Inflammatory macrophage treated with lipopolysaccharide for 1 hour (primary cell): ENCODE measurements around the gene STK32C.

Source experiments
- DNase-seq, 2 donors: peaks; one replicate each; pipeline ENCODE4 v3.0.0-alpha.2; 2020 to 2022

STK32C gene

DNA sequence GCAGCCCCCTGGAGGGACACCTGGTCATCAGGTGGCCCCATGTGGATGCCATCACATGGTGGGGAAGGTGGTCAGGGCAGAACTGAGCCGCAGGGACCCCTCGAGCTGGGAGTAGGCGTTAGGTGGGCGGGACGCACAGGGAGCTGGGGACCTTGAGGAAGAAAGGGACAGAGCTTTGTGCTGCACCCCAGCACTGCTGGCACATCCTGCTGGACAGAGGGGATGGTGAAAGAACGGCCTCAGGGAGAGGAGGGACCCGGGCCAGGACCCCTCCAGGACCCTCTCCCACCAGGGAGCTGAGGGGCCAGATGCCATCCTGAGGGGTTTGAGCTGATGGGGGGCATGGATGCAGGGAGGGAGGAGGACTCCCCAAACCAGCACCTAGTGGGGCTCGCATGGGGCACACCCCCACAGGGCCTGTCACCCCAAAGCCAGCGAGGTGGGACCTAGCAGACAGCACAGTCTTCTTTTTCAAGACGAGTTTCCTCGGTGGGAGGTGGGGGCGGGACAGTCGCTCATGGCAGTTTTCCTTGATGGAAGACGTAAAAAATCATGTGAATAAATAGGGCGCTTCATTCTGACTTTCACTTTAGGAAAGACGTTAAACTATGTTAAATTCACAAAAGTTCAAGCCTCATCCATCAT lies 43.3 kb downstream of the STK32C start:
- no peak for DNase-seq

DNA sequence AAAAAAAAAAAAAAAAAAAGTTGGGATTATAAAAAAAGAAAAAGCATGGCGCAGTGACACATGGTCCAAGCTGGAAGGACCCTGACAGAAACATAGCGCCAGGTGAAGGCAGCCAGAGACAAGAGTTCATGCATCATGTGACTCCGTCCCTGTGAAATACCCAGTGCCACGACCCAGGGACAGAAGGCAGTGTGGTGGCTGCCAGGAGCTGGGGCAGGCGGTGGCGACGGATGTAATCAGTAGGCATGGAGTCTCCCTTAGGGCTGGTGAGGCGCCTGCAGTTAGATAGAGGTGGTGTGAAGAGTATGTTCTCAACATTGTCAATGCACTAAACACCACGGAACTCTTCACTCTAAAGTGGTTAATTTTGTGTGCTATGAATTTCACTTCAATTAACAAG lies 43.9 kb downstream of the STK32C start:
- no peak for DNase-seq

DNA sequence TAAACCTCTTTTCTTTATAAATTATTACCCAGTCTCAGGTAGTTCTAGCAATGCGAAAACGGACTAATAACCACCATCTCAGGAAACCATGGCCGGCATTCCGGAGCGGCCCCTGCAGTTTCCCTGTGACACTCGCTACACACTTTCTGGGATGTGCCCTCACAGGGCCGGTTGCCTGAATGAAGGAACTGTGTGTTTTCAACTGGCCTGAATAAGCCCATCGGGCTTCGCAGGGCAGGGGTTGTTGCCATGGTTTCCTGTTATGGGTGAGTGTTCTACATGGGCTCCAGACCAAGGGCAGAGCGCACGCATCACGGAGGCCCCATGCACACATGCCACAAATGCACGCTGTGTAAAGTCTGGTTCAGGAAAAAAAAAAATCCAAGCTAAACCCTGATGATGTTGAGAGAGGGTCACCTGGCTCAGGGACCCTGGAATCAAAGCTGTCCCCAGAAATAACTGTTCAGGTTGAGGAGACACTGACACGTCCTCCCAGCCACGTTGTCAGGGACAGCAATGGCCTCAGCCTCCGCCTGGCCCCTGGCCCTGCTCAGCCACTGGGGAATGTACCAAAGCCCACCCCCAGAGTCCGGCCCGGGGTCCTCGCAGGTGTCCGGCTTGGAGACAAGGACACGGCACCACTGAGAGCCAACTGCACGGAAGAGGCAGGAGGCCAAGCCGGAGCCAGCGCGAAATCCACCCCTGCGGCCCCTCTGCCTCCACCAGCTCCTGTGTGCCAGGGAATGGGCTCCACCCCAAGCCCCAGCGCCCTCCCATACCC lies 47.9 kb downstream of the STK32C start:
- DNase-seq = no peak

DNA sequence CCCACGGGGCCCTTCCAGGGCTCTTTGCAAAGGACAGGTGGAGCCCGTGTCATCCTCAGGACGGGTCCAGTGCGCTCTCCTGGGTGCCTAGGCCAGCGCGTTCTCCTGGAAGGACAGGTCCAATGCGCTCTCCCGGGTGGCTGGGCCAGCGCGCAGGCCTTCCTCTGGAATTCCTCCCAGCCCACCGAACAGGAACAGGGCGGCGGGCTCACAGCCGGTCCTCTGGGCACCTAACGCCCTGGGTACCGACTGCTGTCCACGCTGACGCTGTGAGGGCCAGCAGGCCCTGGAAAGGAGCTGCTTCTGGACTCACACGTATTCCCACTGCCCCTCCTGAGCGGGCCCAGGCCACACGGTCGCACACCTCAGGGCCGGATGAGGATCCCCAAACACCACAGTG lies 49.3 kb downstream of the STK32C start:
- no peak for DNase-seq

DNA sequence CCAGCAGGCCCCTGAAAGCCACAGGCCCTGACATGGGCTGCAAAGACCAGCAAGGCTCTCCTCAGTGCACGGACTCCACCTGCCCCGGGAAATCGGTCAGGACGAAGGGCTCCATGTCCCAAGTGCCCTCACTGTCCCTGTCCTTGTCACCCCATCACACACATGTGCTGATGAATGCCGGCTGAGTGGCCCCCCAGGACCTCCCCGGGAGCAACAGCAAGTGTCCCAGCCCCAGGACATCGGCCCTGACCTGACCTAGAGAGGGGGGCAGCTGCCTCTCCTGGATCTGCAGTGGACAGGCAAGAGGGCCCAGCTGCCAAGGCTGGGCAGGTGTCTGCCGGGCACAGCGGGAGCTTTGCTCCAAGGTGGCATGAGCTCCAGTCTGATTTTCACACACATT lies 49.8 kb downstream of the STK32C start:
- DNase-seq = no peak

DNA sequence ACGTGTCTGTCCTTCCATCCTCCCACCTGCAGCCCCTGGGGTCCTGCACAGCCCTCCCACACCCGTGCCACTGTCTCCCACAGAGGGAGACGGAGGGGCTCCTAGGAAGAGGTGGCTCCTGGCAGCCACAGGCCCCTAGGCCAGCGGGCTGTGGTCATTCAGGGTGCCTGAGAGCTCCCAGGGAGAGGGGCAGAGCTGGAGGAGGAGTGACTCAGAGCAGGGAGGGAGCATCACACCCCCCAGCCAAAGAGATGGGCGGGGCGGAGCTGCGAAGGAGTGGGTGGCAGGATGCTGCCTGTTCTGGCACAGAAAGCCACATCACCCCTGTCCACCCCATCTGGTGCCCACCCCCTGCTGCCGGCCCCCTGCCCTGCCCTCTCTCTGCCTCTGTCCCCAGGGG lies 50.5 kb downstream of the STK32C start:
- peak in 1 of 2 donors; percentile 54 for DNase-seq

DNA sequence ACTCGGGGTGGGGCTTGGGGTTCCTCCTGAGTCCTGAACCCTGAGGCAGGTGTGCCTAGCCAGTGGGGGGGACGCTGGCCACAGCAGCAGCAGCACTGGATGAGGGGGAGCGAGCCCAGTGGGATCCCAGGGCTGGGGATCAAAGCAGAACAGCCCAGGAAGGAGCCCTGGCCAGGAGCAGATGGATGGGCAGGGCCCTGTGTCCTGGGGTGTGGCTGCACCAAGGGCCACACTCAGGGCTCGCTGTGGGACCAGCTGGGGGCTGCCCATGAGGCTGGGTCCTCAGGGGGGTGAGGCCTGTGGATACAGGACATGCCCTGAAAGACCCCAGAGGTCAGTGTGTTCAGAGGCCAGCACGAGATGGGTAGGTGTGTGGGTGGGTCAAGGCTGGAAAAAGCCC lies 50.9 kb downstream of the STK32C start:
- no peak for DNase-seq

DNA sequence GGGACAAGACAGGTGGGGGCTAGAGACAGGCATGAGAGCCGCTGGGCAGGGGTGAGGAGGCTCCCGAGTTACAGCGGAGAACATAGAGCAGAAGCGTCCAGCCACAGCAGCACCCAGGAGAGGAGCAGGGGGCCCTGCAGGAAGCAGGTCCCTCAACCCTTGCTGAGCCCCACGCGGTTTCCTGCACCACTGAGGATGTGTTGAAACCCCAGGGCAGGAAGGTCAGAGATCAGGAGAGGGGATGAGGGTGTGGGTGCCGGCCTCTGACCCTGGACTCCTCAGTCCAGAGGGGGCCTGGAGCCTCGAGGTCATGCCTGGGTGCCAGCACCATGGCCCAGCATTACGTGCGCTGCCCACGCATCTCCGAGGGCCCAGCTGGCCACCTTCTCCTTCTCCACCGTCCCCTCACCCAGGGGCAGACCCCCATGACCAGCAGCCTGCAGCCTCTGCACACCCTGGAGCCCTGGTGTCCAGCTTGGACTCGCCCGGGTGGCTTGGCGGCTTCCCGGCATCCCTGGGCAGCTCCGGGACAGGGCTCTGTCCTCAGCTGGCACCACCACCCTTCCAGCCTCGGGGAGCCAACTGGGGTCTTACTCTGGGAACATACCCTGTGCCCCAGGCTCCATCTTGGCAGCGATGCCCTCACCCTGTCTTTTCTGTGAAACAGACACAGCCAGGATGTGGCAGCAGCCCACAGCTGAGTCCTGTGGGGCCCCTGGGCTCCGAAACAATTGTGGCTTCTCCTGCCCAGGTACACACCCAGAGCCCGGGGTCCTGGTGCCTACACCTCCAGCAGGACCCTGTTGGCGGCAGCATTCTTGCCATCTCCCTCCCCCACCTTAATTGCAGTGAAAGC lies 52.0 kb downstream of the STK32C start:
- no peak for DNase-seq

DNA sequence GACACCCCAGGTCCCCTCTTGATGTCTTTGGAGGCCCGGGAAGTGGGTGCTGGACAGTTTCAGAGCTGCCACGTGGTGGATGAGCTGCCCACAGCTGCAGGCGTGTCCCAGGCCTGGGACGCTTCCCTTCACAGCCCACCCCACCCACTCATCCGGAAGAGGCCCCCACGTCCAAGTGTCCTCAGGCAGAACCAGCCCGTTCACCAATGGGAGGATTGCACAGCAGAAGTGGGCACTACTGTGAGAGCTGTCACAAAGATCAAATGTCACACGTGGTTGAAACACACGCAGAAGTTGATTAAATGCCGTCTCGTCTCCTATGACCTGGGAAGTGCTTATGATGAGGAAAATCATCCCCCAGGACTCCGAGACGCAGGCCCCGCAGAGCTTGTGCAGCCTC lies 52.9 kb downstream of the STK32C start:
- DNase-seq = no peak

DNA sequence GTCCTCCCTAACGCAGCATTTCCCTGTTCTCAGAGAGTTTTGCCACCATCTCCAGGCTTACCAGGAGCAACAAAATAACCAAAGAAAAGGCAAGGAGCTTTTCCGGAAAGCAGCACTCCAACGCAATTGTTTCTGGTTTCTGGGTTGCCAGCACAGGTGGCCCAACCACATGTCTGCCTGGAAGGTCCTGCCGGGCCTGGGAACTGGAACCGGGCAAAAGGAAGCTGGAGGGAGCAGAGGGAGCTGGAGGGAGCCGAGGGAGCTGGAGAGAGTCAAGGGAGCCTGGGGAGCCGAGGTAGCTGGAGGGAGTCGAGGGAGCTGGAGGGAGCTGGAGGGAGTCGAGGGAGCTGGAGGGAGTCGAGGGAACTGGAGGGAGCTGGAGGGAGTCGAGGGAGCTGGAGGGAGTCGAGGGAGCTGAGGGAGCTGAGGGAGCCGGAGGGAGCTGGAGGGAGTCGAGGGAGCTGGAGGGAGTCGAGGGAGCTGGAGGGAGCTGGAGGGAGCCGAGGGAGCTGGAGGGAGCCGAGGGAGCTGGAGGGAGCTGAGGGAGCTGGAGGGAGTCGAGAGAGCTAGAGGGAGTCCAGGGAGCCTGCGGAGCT lies 54.6 kb downstream of the STK32C start:
- no peak for DNase-seq

DNA sequence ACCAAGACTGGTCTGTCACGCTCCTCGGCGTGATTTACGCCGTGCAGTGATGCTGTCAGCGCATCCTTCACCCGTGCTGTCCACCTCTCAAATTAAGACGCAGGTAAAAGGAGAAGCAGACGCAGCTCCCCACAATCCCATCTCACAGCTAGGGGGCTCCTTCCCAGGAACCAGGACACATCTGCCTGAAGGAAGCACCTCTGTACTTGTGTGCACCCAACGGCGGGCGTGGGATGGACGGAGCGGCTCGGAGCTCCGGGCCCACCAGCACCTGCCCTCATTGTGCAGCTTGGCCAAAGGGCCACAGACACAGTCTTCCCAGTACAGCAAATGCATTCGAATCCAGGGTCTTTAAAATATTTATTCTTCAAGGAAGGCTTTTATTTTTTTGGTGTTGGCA lies 55.3 kb downstream of the STK32C start:
- DNase-seq = no peak

DNA sequence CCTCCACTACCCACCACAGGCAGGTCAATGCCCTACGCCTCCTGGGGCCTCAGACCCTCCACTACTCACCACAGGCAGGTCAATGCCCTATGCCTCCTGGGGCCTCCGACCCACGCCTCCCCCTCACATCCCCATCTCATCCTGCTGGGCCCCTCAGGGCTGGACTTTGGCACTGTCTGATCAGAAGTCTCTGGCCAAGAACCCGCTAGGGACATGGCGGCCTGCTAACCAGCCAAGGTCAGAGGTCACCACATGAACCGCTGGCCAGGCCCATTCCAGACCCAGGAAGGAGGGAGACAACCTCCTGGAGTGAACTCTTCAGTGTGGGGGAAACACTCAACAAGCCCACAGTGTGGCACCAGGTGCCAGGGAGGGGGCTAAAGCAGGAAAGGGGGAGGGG lies 55.8 kb downstream of the STK32C start:
- DNase-seq = no peak

DNA sequence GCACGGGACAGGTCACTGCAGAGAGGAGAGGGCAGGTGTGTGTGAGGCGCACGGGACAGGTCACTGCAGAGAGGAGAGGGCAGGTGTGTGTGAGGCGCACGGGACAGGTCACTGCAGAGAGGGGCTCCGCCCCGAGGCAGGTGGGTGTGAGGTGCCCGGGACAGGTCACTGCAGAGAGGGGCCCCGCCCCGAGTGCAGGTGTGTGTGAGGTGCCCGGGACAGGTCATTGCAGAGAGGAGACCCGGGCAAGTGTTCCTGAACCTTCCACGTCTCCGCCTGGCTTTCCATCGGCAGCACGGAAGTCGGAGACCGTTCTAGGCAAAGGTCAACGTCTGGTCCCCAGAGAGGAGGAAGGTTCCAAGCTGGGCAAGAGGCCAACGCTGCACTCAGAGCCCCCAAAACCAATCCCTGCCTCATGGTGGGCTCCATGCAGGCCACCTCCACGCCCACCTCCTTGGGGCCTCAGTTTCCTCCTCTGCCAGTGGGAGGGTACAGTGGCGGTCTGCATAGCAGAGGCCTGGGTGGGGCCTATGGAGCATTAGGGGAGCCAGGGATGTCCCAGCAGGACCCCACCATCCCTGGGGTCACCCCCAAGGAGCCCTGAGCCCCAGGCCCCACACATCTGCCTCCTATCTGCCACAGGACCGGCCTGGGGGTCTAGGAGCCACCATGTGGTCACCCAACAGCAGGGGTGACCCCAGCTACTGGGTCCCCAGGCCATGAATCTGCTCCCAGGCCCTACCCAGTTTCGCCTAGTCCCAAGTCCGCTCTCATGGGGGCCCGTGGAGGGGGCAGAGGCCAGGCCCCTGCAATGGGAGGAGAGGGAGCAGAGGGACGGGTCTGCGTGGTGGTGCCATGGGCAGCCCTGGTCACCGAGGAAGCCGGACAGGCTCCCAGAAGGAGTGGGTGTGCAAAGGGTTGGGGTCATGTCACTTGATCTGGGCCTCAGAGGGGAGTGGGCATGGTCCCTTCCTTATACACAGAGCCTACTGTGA lies 57.0 kb downstream of the STK32C start:
- no peak for DNase-seq

DNA sequence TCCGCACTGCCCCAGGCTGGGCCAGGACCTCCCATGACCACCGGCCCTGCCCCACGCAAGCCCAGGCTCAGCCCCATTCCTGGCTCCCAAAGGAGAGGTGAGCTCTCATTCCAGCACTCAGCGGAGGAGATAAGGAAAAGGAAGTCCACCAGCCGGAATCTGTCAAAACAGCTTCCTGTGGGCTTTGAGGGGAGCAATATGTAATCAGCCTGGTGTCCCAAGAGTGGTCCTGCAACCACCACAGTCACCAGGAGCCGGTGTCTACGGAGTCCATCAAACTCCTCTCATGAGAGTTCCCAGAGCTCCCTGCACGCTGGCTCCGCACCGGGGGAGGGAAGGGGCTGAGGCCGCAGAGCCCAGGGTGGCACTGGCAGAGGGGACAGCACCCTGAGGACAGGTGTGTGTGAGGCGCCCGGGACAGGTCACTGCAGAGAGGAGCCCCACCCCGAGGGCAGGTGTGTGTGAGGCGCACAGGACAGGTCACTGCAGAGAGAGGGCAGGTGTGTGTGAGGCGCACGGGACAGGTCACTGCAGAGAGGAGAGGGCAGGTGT lies 57.9 kb downstream of the STK32C start:
- DNase-seq = no peak

DNA sequence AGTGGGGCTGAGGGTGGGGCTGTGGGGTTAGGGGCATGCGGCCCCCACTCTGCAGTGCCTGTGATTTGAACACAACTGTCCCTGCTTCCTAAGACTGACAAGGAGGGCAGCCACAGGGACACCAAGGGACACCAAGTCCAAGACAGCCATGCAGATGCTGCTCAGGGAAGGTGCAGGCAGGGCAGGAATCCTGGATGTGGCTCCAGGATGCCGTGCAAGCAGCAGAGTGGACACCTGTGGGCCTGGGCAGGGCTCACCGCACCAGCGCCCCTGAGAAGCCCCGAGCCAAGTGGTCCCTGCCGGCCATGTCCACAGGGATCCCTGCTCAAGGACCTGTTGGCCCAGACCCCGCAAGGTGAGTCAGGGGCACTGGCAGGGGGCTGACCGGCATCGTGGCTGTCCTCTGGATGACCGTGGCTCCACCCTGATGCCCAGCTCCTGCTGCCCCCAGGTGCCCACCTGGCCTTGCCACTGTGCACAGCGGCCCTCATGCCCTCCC lies 58.5 kb downstream of the STK32C start:
- no peak for DNase-seq

DNA sequence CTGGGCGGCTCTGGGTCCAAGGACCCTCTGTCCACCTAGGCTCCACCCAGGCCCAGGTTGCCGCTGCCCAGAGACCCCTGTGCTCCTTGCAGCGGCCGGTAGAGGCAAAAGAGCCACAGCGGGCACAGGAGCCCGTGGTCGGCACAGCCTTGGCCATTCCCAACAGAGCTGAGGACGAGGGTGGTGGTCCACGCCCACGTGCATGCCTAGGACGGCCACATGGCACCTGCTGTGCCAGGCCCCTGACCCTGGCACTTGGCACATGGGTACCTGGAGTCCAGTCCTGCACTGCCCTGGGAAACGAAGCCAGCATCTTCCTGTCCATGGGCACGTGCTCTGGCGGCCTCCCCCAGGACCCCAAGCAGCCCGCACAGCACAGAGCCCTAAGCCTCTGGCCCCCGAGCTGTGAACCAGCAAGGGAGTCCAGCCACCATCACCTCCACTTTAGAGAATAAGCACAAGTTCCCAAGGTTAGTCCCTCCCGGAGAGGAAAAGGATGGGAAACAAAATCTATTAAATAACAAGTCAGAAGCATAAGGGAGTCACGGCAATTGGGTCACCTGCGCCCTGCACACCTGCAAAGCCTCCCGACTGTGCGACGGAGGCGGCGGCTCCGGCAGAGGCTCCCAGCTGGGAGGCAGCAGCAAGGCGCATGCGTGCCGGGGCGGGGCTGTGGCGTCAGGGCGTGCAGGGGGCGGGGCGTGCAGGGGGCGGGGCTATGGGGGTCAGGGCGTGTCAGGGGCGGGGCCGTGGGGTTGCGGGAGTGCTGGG lies 59.1 kb downstream of the STK32C start:
- DNase-seq = peak in 1 of 2 donors; percentile 12

DNA sequence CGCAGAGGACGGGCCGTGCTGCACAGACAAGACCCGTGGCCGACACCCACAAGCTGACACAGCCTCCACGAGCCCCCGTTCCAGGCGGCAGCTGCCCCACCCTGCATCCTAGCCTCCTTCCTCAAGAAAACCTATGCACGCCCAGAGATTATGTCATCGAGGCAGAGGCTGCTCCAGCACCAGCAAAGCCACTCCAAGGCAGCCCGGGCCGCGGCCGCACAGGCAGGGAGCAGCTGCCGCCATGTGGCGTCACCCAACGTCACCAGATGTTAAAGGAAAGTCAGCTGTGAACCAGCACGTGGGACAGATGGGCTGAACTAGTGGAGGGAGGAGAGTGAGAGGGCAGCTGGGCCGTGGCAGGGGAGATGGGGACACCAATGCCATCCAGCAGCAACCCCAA lies 59.8 kb downstream of the STK32C start:
- DNase-seq = no peak

DNA sequence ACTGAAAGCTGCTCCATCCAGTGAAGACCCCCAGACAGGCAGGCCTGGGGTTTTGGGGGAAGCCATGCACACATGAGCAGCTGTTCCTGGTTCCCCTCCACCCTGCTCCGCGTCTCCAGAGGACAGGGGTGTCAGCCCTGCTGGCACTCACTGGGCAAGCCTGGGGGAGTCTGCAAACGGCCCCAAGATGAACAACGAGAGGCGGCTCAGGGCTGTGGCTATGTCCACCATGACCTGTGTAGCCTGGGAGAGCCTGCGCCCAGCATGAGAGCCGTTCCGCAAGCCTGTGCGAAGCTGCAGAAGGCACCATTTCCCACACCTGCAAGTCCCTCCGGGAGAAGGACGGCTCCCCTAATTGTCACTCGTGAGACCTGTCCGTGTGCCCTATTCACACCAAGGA lies 61.5 kb downstream of the STK32C start:
- DNase-seq = no peak

DNA sequence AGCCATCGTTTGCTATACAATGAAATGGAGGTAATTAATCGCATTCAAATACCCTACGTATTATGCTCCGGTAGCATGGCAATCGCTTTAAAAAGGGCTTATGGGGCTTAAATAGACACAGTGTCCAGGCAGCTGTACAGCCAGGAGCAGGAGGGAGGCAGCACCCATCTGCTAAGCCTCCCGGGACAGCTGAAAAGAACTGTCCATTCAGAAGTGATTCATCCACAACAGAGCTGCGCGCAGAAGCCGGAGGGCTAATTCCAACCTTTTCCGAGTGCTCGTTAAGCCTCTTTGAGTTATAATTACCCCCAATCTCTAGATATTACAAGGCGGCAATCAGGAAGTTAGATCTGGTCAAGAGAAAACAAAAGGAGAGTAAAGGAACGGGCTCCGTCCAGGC lies 62.7 kb downstream of the STK32C start:
- DNase-seq = no peak

DNA sequence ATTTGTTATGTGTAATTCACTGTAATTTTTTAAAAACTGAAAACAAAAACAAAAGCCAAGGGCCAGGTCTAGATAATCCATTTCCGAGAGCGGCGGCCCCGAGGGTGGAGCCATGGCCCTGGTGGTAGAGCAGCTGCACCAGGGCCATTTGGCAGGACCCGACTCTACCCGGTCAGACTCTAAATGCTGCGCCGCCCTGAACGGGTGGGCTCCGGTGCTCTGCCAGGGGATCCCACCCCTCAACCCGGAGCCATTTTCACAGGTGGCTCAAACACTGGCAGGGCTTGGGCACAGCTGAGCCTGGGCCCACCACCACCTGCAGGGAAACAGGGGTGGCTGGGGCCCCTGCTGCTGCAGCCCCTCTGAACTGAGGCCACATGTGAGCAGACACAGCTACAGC lies 64.1 kb downstream of the STK32C start:
- DNase-seq = no peak

DNA sequence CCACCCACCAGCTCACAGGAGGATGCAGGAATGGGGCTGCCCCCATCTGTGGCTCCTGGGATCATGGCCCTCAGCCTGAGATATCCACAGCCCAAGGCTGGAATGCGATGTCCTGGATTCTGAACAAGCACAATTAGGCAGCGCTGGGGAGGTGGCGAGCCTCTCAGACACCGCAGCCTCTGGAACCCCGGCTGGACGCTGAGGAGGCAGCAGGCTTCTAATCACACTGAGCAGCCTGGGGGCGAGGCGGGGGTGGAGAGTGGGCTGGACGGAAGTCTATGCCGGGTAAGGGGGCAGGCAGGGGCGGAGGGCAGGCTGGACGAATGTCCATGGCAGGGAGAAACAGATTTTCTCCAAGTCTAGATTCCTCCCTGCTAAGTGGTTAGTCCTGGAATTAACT lies 64.6 kb downstream of the STK32C start:
- DNase-seq = no peak
